Hepatocyte (in vitro differentiated cells): Measurements from ENCODE around the gene RNF115. TPM values are rescaled to one million over a fixed set of nuclear protein-coding genes. Genes with fewer than 3 reads are reported as not detected.
A peak's percentile ranks its signal among the peaks of the same experiment; 100 is the strongest.

ENCODE experiments used
- DNase-seq: peaks from one replicate; pipeline ENCODE4 v3.0.0-alpha.2; 2016; ENCODE audit warnings: low spot score
- H2AFZ ChIP-seq: fragments of 200-600 bp; sonication (generic); 2 replicates; pipeline ENCODE4 v1.6.0; 2016; ENCODE audit warnings: antibody characterized with exemption, mild to moderate bottlenecking
- H3K27ac ChIP-seq: fragments of 200-600 bp; sonication (generic); 2 replicates; pipeline ENCODE4 v1.5.1; 2016; ENCODE audit warnings: mild to moderate bottlenecking
- H3K27me3 ChIP-seq: fragments of 200-600 bp; sonication (generic); 2 replicates; pipeline ENCODE4 v1.6.1; 2016
- H3K36me3 ChIP-seq: fragments of 200-600 bp; sonication (generic); replicated peaks from 2 replicates; pipeline ENCODE4 v1.5.1; 2016; ENCODE audit warnings: low read depth; ENCODE audit not compliant: insufficient read depth
- H3K4me1 ChIP-seq: fragments of 200-600 bp; sonication (generic); 2 replicates; pipeline ENCODE4 v1.5.1; 2016; ENCODE audit warnings: mild to moderate bottlenecking, moderate library complexity; ENCODE audit not compliant: insufficient read depth
- H3K4me2 ChIP-seq: fragments of 200-600 bp; sonication (generic); 2 replicates; pipeline ENCODE4 v1.6.0; 2016
- H3K4me3 ChIP-seq: fragments of 200-600 bp; sonication (generic); 2 replicates; pipeline ENCODE4 v1.5.1; 2016; ENCODE audit warnings: mild to moderate bottlenecking
- H3K79me2 ChIP-seq: fragments of 200-600 bp; sonication (generic); 2 replicates; pipeline ENCODE4 v1.6.0; 2017; ENCODE audit warnings: mild to moderate bottlenecking
- H3K9me2 ChIP-seq: fragments of 200-600 bp; sonication (generic); replicated peaks from 2 replicates; pipeline ENCODE4 v1.6.0; 2017; ENCODE audit warnings: mild to moderate bottlenecking; ENCODE audit not compliant: insufficient read depth
- H3K9me3 ChIP-seq: fragments of 200-600 bp; sonication (generic); 2 replicates; pipeline ENCODE4 v1.5.1; 2016; ENCODE audit warnings: low read depth, mild to moderate bottlenecking
- H4K20me1 ChIP-seq: fragments of 200-600 bp; sonication (generic); 2 replicates; pipeline ENCODE4 v1.6.0; 2016; ENCODE audit warnings: mild to moderate bottlenecking; ENCODE audit not compliant: insufficient read depth, poor library complexity, severe bottlenecking
- CTCF ChIP-seq: fragments of 200-600 bp; sonication (generic); IDR thresholded peaks from 2 replicates; pipeline ENCODE4 v1.5.1; 2016; ENCODE audit warnings: antibody characterized with exemption, mild to moderate bottlenecking; ENCODE audit not compliant: poor library complexity
- EZH2 ChIP-seq: fragments of 200-600 bp; sonication (generic); IDR thresholded peaks from 2 replicates; pipeline ENCODE4 v1.6.1; 2016; ENCODE audit warnings: antibody characterized with exemption, mild to moderate bottlenecking, borderline replicate concordance
- EZH2phosphoT487 ChIP-seq: fragments of 200-600 bp; sonication (generic); IDR thresholded peaks from one replicate; pipeline ENCODE4 v1.6.1; 2018; ENCODE audit warnings: antibody characterized with exemption, mild to moderate bottlenecking, low read depth, moderate library complexity; ENCODE audit not compliant: unreplicated experiment, severe bottlenecking
- WGBS: methylation state at CpG from one replicate; pipeline ENCODE4 v1.1.6; 2016; ENCODE audit warnings: low lambda C conversion rate; ENCODE audit errors: missing lambda C conversion rate; 5-methylcytosine and 5-hydroxymethylcytosine counted together
- polyA plus RNA-seq: library from polyadenylated mRNA; unstranded; fragments of >200 nt; fragmentation: Nextera tagmentation; extraction: Ambion mirVana; gene quantifications from 2 replicates; pipeline ENCODE4 v1.2.1, GENCODE V29; 2016
- total RNA-seq: library from RNA; depleted of rRNA; stranded (reverse); fragments of >200 nt; gene quantifications from 2 replicates; pipeline ENCODE4 v1.2.3, GENCODE V29; 2014

RNF115 gene
- total and polyA plus RNA-seq, 2 experiments from 2014 or later: 8.6 to 13.7 TPM

- no peaks in the 10 kb centered on the region for H3K79me2 ChIP-seq
- DNase-seq: no peak
- no peaks in the 10 kb centered on the region for H3K9me2 ChIP-seq
- WGBS: 98% methylated on average over 3 of the region's 3 CpGs
- H3K27ac ChIP-seq: no peak overlapping the region
- no peaks in the 10 kb centered on the region for H3K9me3 ChIP-seq
- no peaks in the 10 kb centered on the region for H4K20me1 ChIP-seq
- no peaks in the 10 kb centered on the region for H3K27me3 ChIP-seq
- H3K4me3 ChIP-seq: no peak overlapping the region
- no peaks in the 10 kb centered on the region for H3K4me1 ChIP-seq
- no peak overlapping the region for H3K4me2 ChIP-seq
- H3K36me3 ChIP-seq: no peaks in the 10 kb centered on the region
- TF ChIP-seq CTCF: no peak
- no peak for TF ChIP-seq EZH2
- no peak for TF ChIP-seq EZH2phosphoT487
- no peak overlapping the region for H2AFZ ChIP-seq
These were observed 93.0 kb downstream of the RNF115 start for GRCh38 chr1:145730900-145731299.

- 83% methylated on average over 4 of the region's 4 CpGs for WGBS
- TF ChIP-seq EZH2 (no peak), EZH2phosphoT487 (no peak), CTCF (no peak)
- Histone ChIP-seq H3K4me2 (no peak overlapping the region), H3K9me3 (no peaks in the 10 kb centered on the region), H3K4me1 (no peaks in the 10 kb centered on the region), H3K4me3 (no peak overlapping the region), H3K27ac (peak overlapping the region; percentile 6), H2AFZ (no peak overlapping the region), H3K79me2 (no peaks in the 10 kb centered on the region), H3K9me2 (no peaks in the 10 kb centered on the region), H3K36me3 (no peaks in the 10 kb centered on the region), H4K20me1 (no peaks in the 10 kb centered on the region), H3K27me3 (no peaks in the 10 kb centered on the region)
- DNase-seq: no peak
These were observed 93.4 kb downstream of the RNF115 start for GRCh38 chr1:145730467-145730866.

GRCh38 chr1:145729666-145730436 lies 94.0 kb downstream of the RNF115 start:
- no peaks in the 10 kb centered on the region for H3K4me1 ChIP-seq
- no peaks in the 10 kb centered on the region for H4K20me1 ChIP-seq
- H3K27me3 ChIP-seq: no peaks in the 10 kb centered on the region
- TF ChIP-seq CTCF: no peak
- no peak for TF ChIP-seq EZH2phosphoT487
- TF ChIP-seq EZH2: no peak
- no peak overlapping the region for H2AFZ ChIP-seq
- 84% methylated on average over 5 of the region's 5 CpGs for WGBS
- H3K9me3 ChIP-seq: no peaks in the 10 kb centered on the region
- peak overlapping the region; percentile 6 for H3K27ac ChIP-seq
- no peaks in the 10 kb centered on the region for H3K36me3 ChIP-seq
- H3K79me2 ChIP-seq: no peaks in the 10 kb centered on the region
- no peak overlapping the region for H3K4me2 ChIP-seq
- H3K4me3 ChIP-seq: no peak overlapping the region
- H3K9me2 ChIP-seq: no peaks in the 10 kb centered on the region
- DNase-seq: no peak
